ENCODE results near the gene HSPA12B.

The HSPA12B gene

GRCh38 chr20:3732327-3733118, at the start of gene HSPA12B:
Gene HSPA12B (plus strand): TSS chr20:3732685. CDS start chr20:3738675, 5,990 bp downstream.
- H3K9ac ChIP-seq = 0 out of 2 replicates have a peak within 1 kb of the TSS, but pooled peaks have one; percentile 15
- peak within 1 kb of the TSS; percentile 52 for H3K4me2 ChIP-seq
- H3K4me1 ChIP-seq = peaks cover 36% of the 10 kb centered on the region
- no peaks in the 10 kb centered on the region for H4K20me1 ChIP-seq
- 0 out of 2 replicates have a peak within 1 kb of the TSS, but pooled peaks have one; percentile 20 for H3K4me3 ChIP-seq
- no peak within 1 kb of the TSS for H3K27ac ChIP-seq
- no peaks in the 10 kb centered on the region for H3K9me3 ChIP-seq
- TF ChIP-seq Cebpa-rat (IDR thresholded peaks at IDR 0.05) = no peak
- no peaks in the 10 kb centered on the region for H3K36me3 ChIP-seq
- H3K27me3 ChIP-seq = peaks cover 32% of the 10 kb centered on the region

GRCh38 chr20:3685341-3685740, 47.1 kb upstream of the HSPA12B start:
- H3K4me1 ChIP-seq = no peaks in the 10 kb centered on the region
- TF ChIP-seq Cebpa-rat (IDR thresholded peaks at IDR 0.05) = no peak
- H3K27me3 ChIP-seq = peaks cover 39% of the 10 kb centered on the region
- no peak overlapping the region for H3K27ac ChIP-seq
- H3K36me3 ChIP-seq = no peaks in the 10 kb centered on the region
- H3K9ac ChIP-seq = no peak overlapping the region
- H4K20me1 ChIP-seq = 0 out of 2 replicates have a peak, but pooled peaks cover 6% of the 10 kb centered on the region
- no peak overlapping the region for H3K4me3 ChIP-seq
- no peaks in the 10 kb centered on the region for H3K9me3 ChIP-seq
- H3K4me2 ChIP-seq = no peak overlapping the region

- TF ChIP-seq Cebpa-rat (IDR thresholded peaks at IDR 0.05) = no peak
- no peak overlapping the region for H3K4me3 ChIP-seq
- H3K36me3 ChIP-seq = no peaks in the 10 kb centered on the region
- peaks cover 29% of the 10 kb centered on the region for H3K27me3 ChIP-seq
- H3K4me2 ChIP-seq = no peak overlapping the region
- no peaks in the 10 kb centered on the region for H3K9me3 ChIP-seq
- H4K20me1 ChIP-seq = no peaks in the 10 kb centered on the region
- H3K27ac ChIP-seq = no peak overlapping the region
- H3K4me1 ChIP-seq = no peaks in the 10 kb centered on the region
- H3K9ac ChIP-seq = no peak overlapping the region
Observed at GRCh38 chr20:3686421-3686820, 46.1 kb upstream of the HSPA12B start.

GRCh38 chr20:3686867-3687321, 45.6 kb upstream of the HSPA12B start:
- Histone ChIP-seq H3K9ac (no peak overlapping the region), H4K20me1 (no peaks in the 10 kb centered on the region), H3K4me1 (no peaks in the 10 kb centered on the region), H3K4me3 (no peak overlapping the region), H3K27ac (no peak overlapping the region), H3K9me3 (no peaks in the 10 kb centered on the region), H3K4me2 (no peak overlapping the region), H3K36me3 (no peaks in the 10 kb centered on the region), H3K27me3 (peaks cover 24% of the 10 kb centered on the region)
- no peak for TF ChIP-seq Cebpa-rat (IDR thresholded peaks at IDR 0.05)

- Histone ChIP-seq H3K36me3 (no peaks in the 10 kb centered on the region), H3K4me1 (no peaks in the 10 kb centered on the region), H3K9me3 (no peaks in the 10 kb centered on the region), H3K27ac (no peak overlapping the region), H3K4me3 (no peak overlapping the region), H3K27me3 (peaks cover 16% of the 10 kb centered on the region), H3K4me2 (no peak overlapping the region), H3K9ac (no peak overlapping the region), H4K20me1 (no peaks in the 10 kb centered on the region)
- TF ChIP-seq Cebpa-rat (IDR thresholded peaks at IDR 0.05) = no peak
Observed at GRCh38 chr20:3687655-3688054, 44.8 kb upstream of the HSPA12B start.

GRCh38 chr20:3689978-3690377, 42.5 kb upstream of the HSPA12B start:
- peaks cover 2% of the 10 kb centered on the region; the same call in 1 of the 2 replicates for H3K27me3 ChIP-seq
- H3K4me2 ChIP-seq = no peak overlapping the region
- H3K27ac ChIP-seq = no peak overlapping the region
- no peak overlapping the region for H3K9ac ChIP-seq
- H3K4me1 ChIP-seq = no peaks in the 10 kb centered on the region
- H3K36me3 ChIP-seq = no peaks in the 10 kb centered on the region
- no peak for TF ChIP-seq Cebpa-rat (IDR thresholded peaks at IDR 0.05)
- no peaks in the 10 kb centered on the region for H4K20me1 ChIP-seq
- no peak overlapping the region for H3K4me3 ChIP-seq
- H3K9me3 ChIP-seq = no peaks in the 10 kb centered on the region

GRCh38 chr20:3690413-3690812, 42.1 kb upstream of the HSPA12B start:
- no peaks in the 10 kb centered on the region for H3K36me3 ChIP-seq
- no peak overlapping the region for H3K4me3 ChIP-seq
- no peaks in the 10 kb centered on the region for H3K4me1 ChIP-seq
- no peak overlapping the region for H3K4me2 ChIP-seq
- no peak overlapping the region for H3K9ac ChIP-seq
- H4K20me1 ChIP-seq = no peaks in the 10 kb centered on the region
- no peaks in the 10 kb centered on the region for H3K27me3 ChIP-seq
- no peaks in the 10 kb centered on the region for H3K9me3 ChIP-seq
- H3K27ac ChIP-seq = no peak overlapping the region
- no peak for TF ChIP-seq Cebpa-rat (IDR thresholded peaks at IDR 0.05)

- Histone ChIP-seq H3K27ac (no peak overlapping the region), H3K4me3 (no peak overlapping the region), H3K4me1 (no peaks in the 10 kb centered on the region), H4K20me1 (no peaks in the 10 kb centered on the region), H3K9ac (no peak overlapping the region), H3K36me3 (no peaks in the 10 kb centered on the region), H3K4me2 (no peak overlapping the region), H3K9me3 (no peaks in the 10 kb centered on the region), H3K27me3 (no peaks in the 10 kb centered on the region)
- no peak for TF ChIP-seq Cebpa-rat (IDR thresholded peaks at IDR 0.05)
Observed at GRCh38 chr20:3691306-3691705, 41.2 kb upstream of the HSPA12B start.

GRCh38 chr20:3691897-3692296, 40.6 kb upstream of the HSPA12B start:
- TF ChIP-seq Cebpa-rat (IDR thresholded peaks at IDR 0.05) = no peak
- no peak overlapping the region for H3K27ac ChIP-seq
- H3K27me3 ChIP-seq = no peaks in the 10 kb centered on the region
- H3K9ac ChIP-seq = no peak overlapping the region
- H4K20me1 ChIP-seq = no peaks in the 10 kb centered on the region
- no peaks in the 10 kb centered on the region for H3K36me3 ChIP-seq
- H3K4me2 ChIP-seq = no peak overlapping the region
- no peak overlapping the region for H3K4me3 ChIP-seq
- H3K9me3 ChIP-seq = no peaks in the 10 kb centered on the region
- H3K4me1 ChIP-seq = no peaks in the 10 kb centered on the region

GRCh38 chr20:3692706-3693294, 39.7 kb upstream of the HSPA12B start:
- Histone ChIP-seq H3K4me1 (no peaks in the 10 kb centered on the region), H3K9ac (no peak overlapping the region), H3K4me2 (no peak overlapping the region), H3K36me3 (no peaks in the 10 kb centered on the region), H3K9me3 (no peaks in the 10 kb centered on the region), H4K20me1 (no peaks in the 10 kb centered on the region), H3K4me3 (no peak overlapping the region), H3K27me3 (no peaks in the 10 kb centered on the region), H3K27ac (no peak overlapping the region)
- no peak for TF ChIP-seq Cebpa-rat (IDR thresholded peaks at IDR 0.05)
